ENCODE results near the gene PLEKHG2.

DNA sequence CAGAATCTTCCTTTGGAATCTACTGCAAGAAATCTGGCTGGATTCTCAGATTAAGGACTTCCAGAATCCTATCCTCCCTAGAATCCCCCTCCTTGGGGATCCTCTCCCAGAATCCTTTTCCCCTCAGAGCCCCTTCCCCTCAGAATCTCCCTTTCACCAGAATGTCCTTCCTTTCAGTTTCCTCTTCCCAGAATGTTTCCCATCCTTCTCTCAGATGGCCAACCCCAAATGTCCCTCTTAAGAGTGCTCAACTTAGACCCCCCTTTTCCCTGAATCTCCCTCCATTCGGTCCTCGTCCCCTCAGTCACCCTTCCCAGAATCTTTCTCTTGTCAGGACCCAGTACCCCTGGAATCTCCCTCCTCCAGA lies 23.9 kb downstream of the PLEKHG2 start:
- TF ChIP-seq CTCF (IDR thresholded peaks at IDR 0.05; ENCODE audit: poor library complexity, severe bottlenecking) (no peak), RAD21 (conservative IDR thresholded peaks at IDR 0.05) (no peak)

Data from neural cell (in vitro differentiated cells).